ENCODE data around the gene CACHD1. TPM values are rescaled to one million over a fixed set of nuclear protein-coding genes. Genes with fewer than 3 reads are reported as not detected.

CACHD1 gene
- total and polyA plus RNA-seq, 12 donors: 0.87 to 4.2 (median 2.4) TPM

DNA sequence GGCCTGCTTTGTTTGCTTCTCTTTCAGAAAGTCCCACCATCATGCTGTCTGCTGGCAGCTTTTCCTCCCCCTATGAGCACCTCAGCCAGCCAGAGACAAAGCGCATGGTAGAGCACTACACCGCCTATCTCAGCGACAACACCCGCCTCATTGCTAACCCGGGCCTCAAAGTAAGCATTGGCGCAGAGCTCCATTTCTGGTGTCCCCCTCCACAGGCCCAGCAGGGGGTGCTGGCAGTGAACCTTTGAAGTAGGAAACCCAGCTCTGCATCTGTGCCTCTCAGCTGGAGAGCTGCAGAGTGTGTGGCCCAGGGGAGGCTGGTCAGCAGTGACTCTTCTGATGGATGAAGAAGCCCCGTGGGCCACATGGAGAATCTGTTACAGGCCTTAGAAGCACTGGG lies 193.7 kb downstream of the CACHD1 start:
- H3K4me1 ChIP-seq: peaks cover 0 to 6% (median 0%) of the 10 kb centered on the region in 9 donors
- TF ChIP-seq, protein P1, sequence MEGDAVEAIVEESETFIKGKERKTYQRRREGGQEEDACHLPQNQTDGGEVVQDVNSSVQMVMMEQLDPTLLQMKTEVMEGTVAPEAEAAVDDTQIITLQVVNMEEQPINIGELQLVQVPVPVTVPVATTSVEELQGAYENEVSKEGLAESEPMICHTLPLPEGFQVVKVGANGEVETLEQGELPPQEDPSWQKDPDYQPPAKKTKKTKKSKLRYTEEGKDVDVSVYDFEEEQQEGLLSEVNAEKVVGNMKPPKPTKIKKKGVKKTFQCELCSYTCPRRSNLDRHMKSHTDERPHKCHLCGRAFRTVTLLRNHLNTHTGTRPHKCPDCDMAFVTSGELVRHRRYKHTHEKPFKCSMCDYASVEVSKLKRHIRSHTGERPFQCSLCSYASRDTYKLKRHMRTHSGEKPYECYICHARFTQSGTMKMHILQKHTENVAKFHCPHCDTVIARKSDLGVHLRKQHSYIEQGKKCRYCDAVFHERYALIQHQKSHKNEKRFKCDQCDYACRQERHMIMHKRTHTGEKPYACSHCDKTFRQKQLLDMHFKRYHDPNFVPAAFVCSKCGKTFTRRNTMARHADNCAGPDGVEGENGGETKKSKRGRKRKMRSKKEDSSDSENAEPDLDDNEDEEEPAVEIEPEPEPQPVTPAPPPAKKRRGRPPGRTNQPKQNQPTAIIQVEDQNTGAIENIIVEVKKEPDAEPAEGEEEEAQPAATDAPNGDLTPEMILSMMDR (IDR thresholded peaks at IDR 0.05): peak in 4 of 9 donors; percentile 11 to 20 (median 14)
- H3K27ac ChIP-seq: no peak overlapping the region
- no peaks in the 10 kb centered on the region for H3K27me3 ChIP-seq
- H3K36me3 ChIP-seq: peaks cover 0 to 81% (median 8%) of the 10 kb centered on the region in 9 donors
- no peaks in the 10 kb centered on the region for H3K9me3 ChIP-seq
- H3K4me3 ChIP-seq: no peak overlapping the region
- 86 to 87% methylated on average over 7 of the region's 7 CpGs for WGBS, 2 donors
- DNase-seq: no peak
- intact Hi-C loops (cut with DNase I): loop anchor here in 5 of 10 donors (2.0 to 10.0 kb wide), 4 partner anchors 61 to 379 kb away; partner anchors contain the start of gene CACHD1 (in 3 of the 5)
- ATAC-seq: peak in 1 of 8 donors; percentile 15

DNA sequence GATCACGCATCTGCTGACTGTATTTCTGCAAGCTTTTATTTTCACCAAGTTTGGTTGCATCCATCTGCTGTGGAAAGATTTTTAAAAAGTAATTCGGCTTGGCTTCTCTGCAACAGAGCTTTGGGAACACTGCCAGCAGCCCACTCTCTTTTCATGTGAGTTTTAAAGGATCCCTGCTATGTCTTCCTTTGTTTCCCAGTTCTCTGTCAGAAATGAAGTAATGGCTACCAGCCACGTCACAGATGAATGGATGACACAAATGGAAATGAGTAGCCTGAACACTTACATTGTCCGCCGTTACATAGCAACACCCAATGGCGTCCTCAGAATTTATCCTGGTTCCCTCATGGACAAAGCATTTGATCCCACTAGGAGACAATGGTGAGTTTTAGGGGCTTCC lies 194.4 kb downstream of the CACHD1 start:
- Histone ChIP-seq H3K27me3 (no peaks in the 10 kb centered on the region), H3K4me1 (peaks cover 0 to 12% (median 0%) of the 10 kb centered on the region in 9 donors), H3K4me3 (no peak overlapping the region), H3K27ac (no peak overlapping the region), H3K9me3 (no peaks in the 10 kb centered on the region), H3K36me3 (peaks cover 0 to 75% (median 8%) of the 10 kb centered on the region in 9 donors)
- no peak for DNase-seq
- 88 to 89% methylated on average over 6 of the region's 6 CpGs for WGBS, 2 donors
- intact Hi-C loops (cut with DNase I): loop anchor here in 5 of 10 donors (2.0 to 10.0 kb wide), 4 partner anchors 61 to 379 kb away; partner anchors contain the start of gene CACHD1 (in 3 of the 5)
- no peak for ATAC-seq
- TF ChIP-seq, protein P1 (IDR thresholded peaks at IDR 0.05): no peak

DNA sequence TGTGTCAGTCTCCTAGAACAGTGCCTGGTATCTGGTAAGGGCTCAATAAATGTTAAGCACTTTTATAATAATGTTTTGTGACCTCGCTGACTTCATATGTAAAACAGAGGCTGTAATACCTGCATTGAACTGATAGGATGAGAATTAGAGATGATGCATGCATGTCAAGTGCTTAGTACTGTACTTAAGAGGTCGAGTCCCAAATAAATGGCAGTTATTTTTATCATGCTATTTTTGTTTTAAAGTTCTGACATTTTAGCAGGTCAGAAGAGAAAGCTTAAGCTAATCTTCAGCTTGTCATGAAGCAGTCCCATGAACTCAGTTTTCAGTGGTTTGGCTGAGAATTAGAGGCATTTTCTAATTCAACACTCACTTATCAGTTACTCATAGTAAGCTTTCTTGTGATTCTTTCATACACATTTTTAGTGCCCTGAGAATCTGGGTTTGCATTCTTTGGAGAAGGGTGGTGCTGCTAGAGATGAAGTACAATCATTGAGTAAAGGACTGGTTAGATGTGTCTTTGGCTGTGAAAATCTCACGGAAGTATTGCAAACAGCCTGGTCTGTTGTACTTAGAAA lies 199.3 kb downstream of the CACHD1 start:
- TF ChIP-seq, protein P1 (IDR thresholded peaks at IDR 0.05): no peak
- no peaks in the 10 kb centered on the region for H3K27me3 ChIP-seq
- 59 to 66% methylated on average over 3 of the region's 3 CpGs for WGBS, 2 donors
- no peaks in the 10 kb centered on the region for H3K9me3 ChIP-seq
- intact Hi-C loops (cut with DNase I): loop anchor here in 3 of 10 donors (10.0 kb wide), 2 partner anchors 194 to 384 kb away; partner anchors contain the start of gene CACHD1 (in 2 of the 3)
- H3K36me3 ChIP-seq: peaks cover 0 to 59% (median 0%) of the 10 kb centered on the region in 9 donors
- H3K4me1 ChIP-seq: peaks cover 0 to 13% (median 0%) of the 10 kb centered on the region in 9 donors
- H3K4me3 ChIP-seq: no peak overlapping the region
- ATAC-seq (peak in 2 of 8 donors; percentile 38 to 67), DNase-seq (no peak)
- no peak overlapping the region for H3K27ac ChIP-seq

DNA sequence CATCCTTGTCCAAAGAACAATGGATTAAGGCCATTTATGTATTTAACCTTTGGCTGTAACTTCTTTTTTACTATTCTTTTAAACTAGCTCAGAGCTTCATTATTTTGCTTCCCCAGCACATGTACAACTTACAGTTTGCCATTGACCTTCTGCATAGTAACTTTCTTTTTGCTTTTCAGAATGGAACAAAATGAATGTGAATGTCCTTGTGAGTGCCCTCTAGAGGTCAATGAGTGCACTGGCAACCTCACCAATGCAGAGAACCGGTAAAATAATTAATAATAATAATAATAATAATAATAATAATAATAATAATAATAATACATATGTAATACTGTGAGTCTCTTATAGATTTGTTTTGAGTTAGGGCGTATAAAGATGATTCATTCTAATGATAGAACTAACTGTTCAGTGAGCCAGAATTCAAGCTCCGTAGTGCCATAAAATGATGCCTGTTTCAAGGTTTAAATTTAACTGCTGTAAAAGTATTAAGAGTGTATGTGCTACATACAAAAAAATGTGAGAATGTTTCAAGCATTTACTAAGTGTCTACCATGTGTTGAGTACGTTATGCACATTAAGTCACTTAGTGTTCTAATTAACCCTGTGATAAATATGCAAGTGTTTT lies 205.9 kb downstream of the CACHD1 start:
- Histone ChIP-seq H3K4me1 (peaks cover 0 to 8% (median 0%) of the 10 kb centered on the region in 9 donors), H3K36me3 (peaks cover 0 to 77% (median 8%) of the 10 kb centered on the region in 9 donors), H3K4me3 (no peak overlapping the region), H3K9me3 (no peaks in the 10 kb centered on the region), H3K27me3 (no peaks in the 10 kb centered on the region), H3K27ac (no peak overlapping the region)
- DNase-seq: no peak
- intact Hi-C loops (cut with DNase I): loop anchor here in 9 of 10 donors (5.0 to 10.0 kb wide), 7 partner anchors 121 to 411 kb away; partner anchors contain the start of gene CACHD1 (in 2 of the 9)
- 71 to 75% methylated on average over 4 of the region's 4 CpGs for WGBS, 2 donors
- ATAC-seq: no peak
- TF ChIP-seq, protein P1 (IDR thresholded peaks at IDR 0.05): peak; percentile 49 to 87 (median 73)
